ENCODE measurements around the gene BPTF. TPM values are rescaled to one million over a fixed set of nuclear protein-coding genes. Genes with fewer than 3 reads are reported as not detected.
"Not testable (repeated sequence)": the region's sequence is repeated elsewhere in the genome, so short reads cannot be mapped to it uniquely, and the experiment has no call there.

BPTF gene
- total RNA-seq, 4 donors from 2014 or later: 88.8 to 143 (median 116) TPM

DNA sequence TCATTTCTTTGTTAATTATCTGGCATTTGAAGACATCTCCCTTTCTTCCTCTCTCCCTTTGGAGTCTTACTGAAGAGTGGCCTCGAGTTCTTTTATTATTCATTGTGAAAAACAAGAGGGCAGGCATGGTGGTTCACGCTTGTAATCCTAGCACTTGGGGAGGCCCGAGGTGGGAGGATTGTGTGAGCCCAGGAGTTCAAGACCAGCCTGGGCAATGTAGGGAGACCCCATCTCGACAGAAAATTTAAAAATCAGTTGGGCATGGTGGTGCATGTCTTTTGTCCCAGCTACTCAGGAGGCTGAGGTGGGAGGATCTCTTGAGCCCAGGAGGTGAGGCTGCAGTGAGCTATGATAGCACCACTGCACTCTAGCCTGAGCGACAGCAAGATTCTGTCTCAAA is 20.1 kb downstream of the BPTF start:
- 86 to 92% methylated on average over 5 of the region's 5 CpGs for WGBS, 2 donors
- no peak for DNase-seq
- H3K36me3 ChIP-seq: no peaks in the 10 kb centered on the region
- H3K4me1 ChIP-seq: peaks cover 4 to 7% of the 10 kb centered on the region in 2 donors
- H3K27me3 ChIP-seq: no peaks in the 10 kb centered on the region
- H3K9me3 ChIP-seq: no peaks in the 10 kb centered on the region
- no peak overlapping the region for H3K27ac ChIP-seq
- TF ChIP-seq, protein P1, sequence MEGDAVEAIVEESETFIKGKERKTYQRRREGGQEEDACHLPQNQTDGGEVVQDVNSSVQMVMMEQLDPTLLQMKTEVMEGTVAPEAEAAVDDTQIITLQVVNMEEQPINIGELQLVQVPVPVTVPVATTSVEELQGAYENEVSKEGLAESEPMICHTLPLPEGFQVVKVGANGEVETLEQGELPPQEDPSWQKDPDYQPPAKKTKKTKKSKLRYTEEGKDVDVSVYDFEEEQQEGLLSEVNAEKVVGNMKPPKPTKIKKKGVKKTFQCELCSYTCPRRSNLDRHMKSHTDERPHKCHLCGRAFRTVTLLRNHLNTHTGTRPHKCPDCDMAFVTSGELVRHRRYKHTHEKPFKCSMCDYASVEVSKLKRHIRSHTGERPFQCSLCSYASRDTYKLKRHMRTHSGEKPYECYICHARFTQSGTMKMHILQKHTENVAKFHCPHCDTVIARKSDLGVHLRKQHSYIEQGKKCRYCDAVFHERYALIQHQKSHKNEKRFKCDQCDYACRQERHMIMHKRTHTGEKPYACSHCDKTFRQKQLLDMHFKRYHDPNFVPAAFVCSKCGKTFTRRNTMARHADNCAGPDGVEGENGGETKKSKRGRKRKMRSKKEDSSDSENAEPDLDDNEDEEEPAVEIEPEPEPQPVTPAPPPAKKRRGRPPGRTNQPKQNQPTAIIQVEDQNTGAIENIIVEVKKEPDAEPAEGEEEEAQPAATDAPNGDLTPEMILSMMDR (IDR thresholded peaks at IDR 0.05): no peak
- no peak for TF ChIP-seq POLR2A (IDR thresholded peaks at IDR 0.05)
- intact Hi-C loops (cut with DNase I): no loop called here
- no peak overlapping the region for H3K4me3 ChIP-seq (replicated peaks in 1 of 3)

- 89 to 92% methylated on average over 5 of the region's 5 CpGs for WGBS, 2 donors
- DNase-seq; intact Hi-C loops (cut with DNase I): not testable (repeated sequence)
Observed at GRCh38 chr17:67848189-67848588, 22.9 kb downstream of the BPTF start.

GRCh38 chr17:67848846-67849245 is 23.5 kb downstream of the BPTF start:
- WGBS, 2 donors: 91 to 93% methylated on average over 3 of the region's 3 CpGs
- H3K27ac ChIP-seq; intact Hi-C loops (cut with DNase I); H3K9me3 ChIP-seq; DNase-seq; H3K4me1 ChIP-seq; H3K27me3 ChIP-seq; H3K4me3 ChIP-seq (replicated peaks in 1 of 3); H3K36me3 ChIP-seq: not testable (repeated sequence)

More at GRCh38 chr17:67848189-67848588, 22.9 kb downstream of the BPTF start:
- not testable (repeated sequence) for H3K27ac ChIP-seq; H3K4me1 ChIP-seq; H3K36me3 ChIP-seq; H3K9me3 ChIP-seq; H3K27me3 ChIP-seq; H3K4me3 ChIP-seq (replicated peaks in 1 of 3)

DNA sequence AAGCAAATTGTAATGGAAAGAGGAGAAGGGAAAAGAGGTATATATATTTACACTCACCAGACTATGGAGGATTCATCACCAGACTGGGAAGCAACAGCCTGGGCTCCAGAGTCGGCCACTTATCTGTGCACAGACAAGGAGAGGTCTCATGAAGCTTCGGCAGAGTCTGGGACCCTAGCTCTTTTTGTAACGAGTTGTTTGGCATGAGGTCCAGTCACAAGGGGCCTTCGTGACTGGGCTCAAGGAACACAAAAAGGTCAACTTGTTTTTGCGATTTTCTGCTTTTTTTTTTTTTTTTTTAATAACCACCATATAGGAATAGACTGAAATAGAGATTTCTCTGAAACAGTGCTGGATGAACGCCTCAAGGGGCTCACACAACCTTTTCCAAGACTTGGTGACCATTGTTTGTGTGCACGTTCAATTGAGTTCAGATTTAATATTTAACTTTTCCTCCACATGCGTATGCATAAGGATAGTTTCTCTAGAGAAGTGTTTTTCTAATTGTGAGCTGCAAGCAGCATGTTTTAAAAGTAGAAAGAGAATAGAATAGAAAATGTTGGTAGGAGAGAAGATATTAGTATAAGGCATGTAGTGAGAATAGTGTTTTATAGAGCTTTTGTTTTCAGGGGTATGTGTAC is 25.8 kb downstream of the BPTF start:
- no peak for DNase-seq
- Histone ChIP-seq H3K27ac (no peak overlapping the region), H3K27me3 (no peaks in the 10 kb centered on the region), H3K4me1 (peaks cover 5 to 7% of the 10 kb centered on the region in 2 donors), H3K4me3 (replicated peaks in 1 of 3) (no peak overlapping the region), H3K9me3 (no peaks in the 10 kb centered on the region), H3K36me3 (peaks cover 0 to 5% of the 10 kb centered on the region in 2 donors)
- no peak for TF ChIP-seq POLR2A (IDR thresholded peaks at IDR 0.05)
- TF ChIP-seq, protein P1 (IDR thresholded peaks at IDR 0.05): no peak
- intact Hi-C loops (cut with DNase I): no loop called here
- 74 to 77% methylated on average over 8 of the region's 8 CpGs for WGBS, 2 donors

DNA sequence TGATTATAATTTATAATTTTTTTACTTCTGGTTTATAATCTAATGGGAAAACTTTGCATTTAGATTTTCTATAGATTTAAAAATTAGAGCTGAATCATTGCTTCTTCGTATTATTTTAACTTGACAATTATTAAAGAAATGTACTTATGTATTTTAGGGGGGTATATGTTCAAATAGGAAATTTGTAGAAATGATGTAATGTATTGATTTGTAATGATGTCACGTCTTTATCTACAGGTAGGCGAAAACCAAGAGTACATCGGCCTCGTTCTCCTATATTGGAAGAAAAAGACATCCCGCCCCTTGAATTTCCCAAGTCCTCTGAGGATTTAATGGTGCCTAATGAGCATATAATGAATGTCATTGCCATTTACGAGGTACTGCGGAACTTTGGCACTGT is 28.4 kb downstream of the BPTF start:
- Histone ChIP-seq H3K27ac (no peak overlapping the region), H3K27me3 (no peaks in the 10 kb centered on the region), H3K4me3 (replicated peaks in 1 of 3) (no peak overlapping the region), H3K9me3 (no peaks in the 10 kb centered on the region), H3K4me1 (peaks cover 6 to 11% of the 10 kb centered on the region in 2 donors), H3K36me3 (peaks cover 0 to 5% of the 10 kb centered on the region in 2 donors)
- intact Hi-C loops (cut with DNase I): no loop called here
- TF ChIP-seq POLR2A (IDR thresholded peaks at IDR 0.05): no peak
- WGBS, 2 donors: 95% methylated on average over 8 of the region's 8 CpGs
- no peak for DNase-seq

DNA sequence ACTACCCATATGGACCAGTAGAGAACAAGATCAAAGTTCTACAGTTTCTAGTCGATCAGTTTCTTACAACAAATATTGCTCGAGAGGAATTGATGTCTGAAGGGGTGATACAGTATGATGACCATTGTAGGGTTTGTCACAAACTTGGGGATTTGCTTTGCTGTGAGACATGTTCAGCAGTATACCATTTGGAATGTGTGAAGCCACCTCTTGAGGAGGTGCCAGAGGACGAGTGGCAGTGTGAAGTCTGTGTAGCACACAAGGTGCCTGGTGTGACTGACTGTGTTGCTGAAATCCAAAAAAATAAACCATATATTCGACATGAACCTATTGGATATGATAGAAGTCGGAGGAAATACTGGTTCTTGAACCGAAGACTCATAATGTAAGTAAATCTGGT is 29.1 kb downstream of the BPTF start:
- DNase-seq: no peak
- TF ChIP-seq, protein P1 (IDR thresholded peaks at IDR 0.05): no peak
- TF ChIP-seq POLR2A (IDR thresholded peaks at IDR 0.05): no peak
- Histone ChIP-seq H3K9me3 (no peaks in the 10 kb centered on the region), H3K27me3 (no peaks in the 10 kb centered on the region), H3K4me3 (replicated peaks in 1 of 3) (no peak overlapping the region), H3K36me3 (peaks cover 0 to 5% of the 10 kb centered on the region in 2 donors), H3K27ac (no peak overlapping the region), H3K4me1 (peaks cover 6 to 18% of the 10 kb centered on the region in 2 donors)
- intact Hi-C loops (cut with DNase I): no loop called here
- 95 to 96% methylated on average over 6 of the region's 6 CpGs for WGBS, 2 donors
